Activated CD4-positive, alpha-beta T cell treated with anti-CD3 and anti-CD28 coated beads, Interleukin-2, amount 50 U/mL, for 16 hours (primary cell): Measurements from ENCODE around the gene TRIP13.
"Not testable (repeated sequence)": the region's sequence is repeated elsewhere in the genome, so short reads cannot be mapped to it uniquely, and the experiment has no call there.

Experiments used
- DNase-seq: peaks from one replicate; pipeline ENCODE4 v3.0.0-alpha.2; 2020

TRIP13 gene

GRCh38 chr5:939368-939767, 46.7 kb downstream of the TRIP13 start:
- DNase-seq, result no peak

- DNase-seq, result not testable (repeated sequence)
Observed at GRCh38 chr5:940741-941140, 48.1 kb downstream of the TRIP13 start.

GRCh38 chr5:943201-943917, 50.7 kb downstream of the TRIP13 start:
- DNase-seq, result no peak

- no peak for DNase-seq
Observed at GRCh38 chr5:943918-944620, 51.4 kb downstream of the TRIP13 start.

- DNase-seq, result no peak
Observed at GRCh38 chr5:944621-944927, 51.9 kb downstream of the TRIP13 start.

- DNase-seq, result no peak
Observed at GRCh38 chr5:944992-945685, 52.5 kb downstream of the TRIP13 start.

GRCh38 chr5:945691-946551, 53.2 kb downstream of the TRIP13 start:
- DNase-seq, result no peak

- no peak for DNase-seq
Observed at GRCh38 chr5:946720-947625, 54.3 kb downstream of the TRIP13 start.

GRCh38 chr5:947626-948471, 55.2 kb downstream of the TRIP13 start:
- no peak for DNase-seq

GRCh38 chr5:948472-949274, 56.0 kb downstream of the TRIP13 start:
- DNase-seq, result no peak

GRCh38 chr5:949275-949543, 56.5 kb downstream of the TRIP13 start:
- DNase-seq, result no peak

- DNase-seq, result no peak
Observed at GRCh38 chr5:949815-950560, 57.3 kb downstream of the TRIP13 start.

- no peak for DNase-seq
Observed at GRCh38 chr5:951940-952596, 59.4 kb downstream of the TRIP13 start.

- no peak for DNase-seq
Observed at GRCh38 chr5:952597-953271, 60.0 kb downstream of the TRIP13 start.

- DNase-seq, result no peak
Observed at GRCh38 chr5:953535-954449, 61.1 kb downstream of the TRIP13 start.

- DNase-seq, result no peak
Observed at GRCh38 chr5:955886-956761, 63.4 kb downstream of the TRIP13 start.
